Natural killer cell (primary cell): ENCODE data around the gene SEMA4F. TPM values are rescaled to one million over a fixed set of nuclear protein-coding genes. Genes with fewer than 3 reads are reported as not detected.

ENCODE experiments used
- ATAC-seq, 3 donors: fragments of 150-1000 bp in 2 of 3; fragments of 200-7000 bp in 1 of 3; cut with Tn5 transposase; 1 replicate in 1 of 3; 2 replicates in 2 of 3; pipeline ENCODE4 v1.10.0; 2021; ENCODE audit warnings: mild to moderate bottlenecking in 2 of 3, moderate library complexity in 2 of 3
- DNase-seq, 2 donors: peaks; one replicate each; pipeline versions ENCODE4 v3.0.0 to v3.0.0-alpha.2; 2013 to 2021; ENCODE audit warnings: mixed read lengths in 1 of 2
- H3K27ac ChIP-seq: one replicate; pipeline ENCODE4 v1.5.1; 2013; ENCODE audit warnings: mild to moderate bottlenecking, low read length
- H3K27me3 ChIP-seq: one replicate; pipeline ENCODE4 v1.6.1; 2013; ENCODE audit warnings: low read length; ENCODE audit not compliant: control insufficient read depth, insufficient read depth
- H3K36me3 ChIP-seq: one replicate; pipeline ENCODE4 v1.6.1; 2013; ENCODE audit warnings: low read length; ENCODE audit not compliant: control insufficient read depth, insufficient read depth
- H3K4me1 ChIP-seq: one replicate; pipeline ENCODE4 v1.6.1; 2013; ENCODE audit warnings: low read length; ENCODE audit not compliant: control insufficient read depth, insufficient read depth
- H3K4me3 ChIP-seq: one replicate; pipeline ENCODE4 v1.5.1; 2013; ENCODE audit warnings: low read length
- H3K9me3 ChIP-seq: one replicate; pipeline ENCODE4 v1.6.1; 2013; ENCODE audit warnings: low read length; ENCODE audit not compliant: control insufficient read depth, insufficient read depth
- H3K27ac Mint-ChIP-seq, 2 donors: one replicate each; pipeline ENCODE4 v1.8.0; 2022; ENCODE audit warnings: mild to moderate bottlenecking in 2 of 2, mixed read lengths in 2 of 2, moderate library complexity in 1 of 2
- H3K27me3 Mint-ChIP-seq, 2 donors: one replicate each; pipeline ENCODE4 v1.8.0; 2022; ENCODE audit warnings: low read depth in 2 of 2, mixed read lengths in 2 of 2
- H3K36me3 Mint-ChIP-seq: one replicate; pipeline ENCODE4 v1.8.0; 2022; ENCODE audit warnings: mixed read lengths
- H3K4me1 Mint-ChIP-seq, 2 donors: one replicate each; pipeline ENCODE4 v1.8.0; 2022; ENCODE audit warnings: mixed read lengths in 2 of 2
- H3K4me3 Mint-ChIP-seq: one replicate; pipeline ENCODE4 v1.8.0; 2022; ENCODE audit warnings: mild to moderate bottlenecking, moderate library complexity, mixed read lengths
- H3K9me3 Mint-ChIP-seq, 2 donors: one replicate each; pipeline ENCODE4 v1.8.0; 2022; ENCODE audit warnings: mixed read lengths in 2 of 2
- WGBS: methylation state at CpG from one replicate; pipeline ENCODE4 v1.1.7; 2013; ENCODE audit warnings: missing lambda C conversion rate; ENCODE audit not compliant: insufficient coverage; 5-methylcytosine and 5-hydroxymethylcytosine counted together
- intact Hi-C: fragments of 100-400 bp; cut with micrococcal nuclease; formaldehyde crosslinking; loops from one replicate; pipeline ENCODE4 v1.14.2; 2022
- total RNA-seq, 4 donors: library from RNA; stranded (reverse); fragments of 120-200 nt in 1 of 4; gene quantifications; one replicate each; pipeline versions ENCODE4 v1.2.3 to v1.2.4, GENCODE V29; 2013 to 2022
- TF ChIP-seq, protein P1 (sequence below): fragments of 200-600 bp; IDR thresholded peaks from one replicate; pipeline ENCODE4 v1.8.0; 2022; ENCODE audit warnings: antibody characterized with exemption

The SEMA4F gene
- total RNA-seq, 3 donors from 2014 or later (not counting 1 experiment from before 2014, with no cell fraction given) = 7.3 to 18.0 (median 10.8) TPM

DNA sequence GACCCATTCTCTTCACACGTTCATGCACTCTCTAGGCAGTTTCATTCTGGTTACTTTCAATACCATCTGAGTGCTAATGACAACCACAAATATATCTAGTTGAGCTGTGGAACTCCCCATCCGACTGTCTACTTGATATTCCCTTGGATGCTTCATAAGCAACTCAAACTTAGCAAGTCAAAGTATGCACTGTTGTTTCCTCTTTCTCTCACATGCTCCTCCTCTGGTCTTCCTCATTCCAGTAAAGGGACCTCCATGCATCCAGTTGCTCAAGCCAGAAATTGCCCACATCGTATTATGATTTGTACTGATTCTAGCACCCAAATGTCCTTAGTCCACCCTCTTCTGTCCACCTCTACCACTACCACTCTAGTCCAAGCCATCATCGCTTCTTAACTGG is 22.3 kb downstream of the SEMA4F start:
- Histone ChIP-seq H3K4me1 (no peaks in the 10 kb centered on the region), H3K36me3 (peaks cover 43% of the 10 kb centered on the region), H3K27me3 (no peaks in the 10 kb centered on the region), H3K4me3 (no peak overlapping the region), H3K27ac (no peak overlapping the region), H3K9me3 (no peaks in the 10 kb centered on the region)
- ATAC-seq = no peak
- Mint-ChIP-seq H3K4me1 (peaks cover 0 to 6% of the 10 kb centered on the region in 2 donors), H3K36me3 (peaks cover 10% of the 10 kb centered on the region), H3K27me3 (no peaks in the 10 kb centered on the region), H3K4me3 (no peak overlapping the region), H3K9me3 (no peaks in the 10 kb centered on the region), H3K27ac (no peak overlapping the region)
- DNase-seq = no peak
- intact Hi-C loops = no loop called here
- TF ChIP-seq, protein P1, sequence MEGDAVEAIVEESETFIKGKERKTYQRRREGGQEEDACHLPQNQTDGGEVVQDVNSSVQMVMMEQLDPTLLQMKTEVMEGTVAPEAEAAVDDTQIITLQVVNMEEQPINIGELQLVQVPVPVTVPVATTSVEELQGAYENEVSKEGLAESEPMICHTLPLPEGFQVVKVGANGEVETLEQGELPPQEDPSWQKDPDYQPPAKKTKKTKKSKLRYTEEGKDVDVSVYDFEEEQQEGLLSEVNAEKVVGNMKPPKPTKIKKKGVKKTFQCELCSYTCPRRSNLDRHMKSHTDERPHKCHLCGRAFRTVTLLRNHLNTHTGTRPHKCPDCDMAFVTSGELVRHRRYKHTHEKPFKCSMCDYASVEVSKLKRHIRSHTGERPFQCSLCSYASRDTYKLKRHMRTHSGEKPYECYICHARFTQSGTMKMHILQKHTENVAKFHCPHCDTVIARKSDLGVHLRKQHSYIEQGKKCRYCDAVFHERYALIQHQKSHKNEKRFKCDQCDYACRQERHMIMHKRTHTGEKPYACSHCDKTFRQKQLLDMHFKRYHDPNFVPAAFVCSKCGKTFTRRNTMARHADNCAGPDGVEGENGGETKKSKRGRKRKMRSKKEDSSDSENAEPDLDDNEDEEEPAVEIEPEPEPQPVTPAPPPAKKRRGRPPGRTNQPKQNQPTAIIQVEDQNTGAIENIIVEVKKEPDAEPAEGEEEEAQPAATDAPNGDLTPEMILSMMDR = no peak
- 92% methylated on average over 4 of the region's 4 CpGs for WGBS

DNA sequence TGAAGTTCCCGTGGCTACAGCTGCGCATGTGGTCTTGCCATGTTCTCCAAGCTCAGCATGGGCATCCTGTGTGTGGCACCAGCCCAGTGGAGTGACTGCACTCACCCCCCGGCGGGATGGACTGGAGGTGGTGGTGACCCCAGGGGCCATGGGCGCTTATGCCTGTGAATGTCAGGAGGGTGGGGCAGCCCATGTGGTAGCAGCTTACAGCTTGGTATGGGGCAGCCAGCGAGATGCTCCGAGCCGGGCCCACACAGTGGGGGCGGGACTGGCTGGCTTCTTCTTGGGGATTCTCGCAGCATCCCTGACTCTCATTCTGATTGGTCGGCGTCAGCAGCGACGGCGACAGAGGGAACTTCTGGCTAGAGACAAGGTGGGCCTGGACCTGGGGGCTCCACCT is 25.6 kb downstream of the SEMA4F start:
- H3K4me3 Mint-ChIP-seq = no peak overlapping the region
- TF ChIP-seq, protein P1 = no peak
- no peak overlapping the region for H3K27ac Mint-ChIP-seq
- no peaks in the 10 kb centered on the region for H3K9me3 ChIP-seq
- DNase-seq = no peak
- peaks cover 10% of the 10 kb centered on the region for H3K36me3 Mint-ChIP-seq
- H3K9me3 Mint-ChIP-seq = no peaks in the 10 kb centered on the region
- H3K36me3 ChIP-seq = peaks cover 31% of the 10 kb centered on the region
- no peaks in the 10 kb centered on the region for H3K4me1 Mint-ChIP-seq
- no peak overlapping the region for H3K4me3 ChIP-seq
- H3K27me3 ChIP-seq = no peaks in the 10 kb centered on the region
- no peak for ATAC-seq
- H3K27ac ChIP-seq = no peak overlapping the region
- WGBS = 96% methylated on average over 15 of the region's 15 CpGs
- no peaks in the 10 kb centered on the region for H3K4me1 ChIP-seq
- no peaks in the 10 kb centered on the region for H3K27me3 Mint-ChIP-seq
- intact Hi-C loops = no loop called here

DNA sequence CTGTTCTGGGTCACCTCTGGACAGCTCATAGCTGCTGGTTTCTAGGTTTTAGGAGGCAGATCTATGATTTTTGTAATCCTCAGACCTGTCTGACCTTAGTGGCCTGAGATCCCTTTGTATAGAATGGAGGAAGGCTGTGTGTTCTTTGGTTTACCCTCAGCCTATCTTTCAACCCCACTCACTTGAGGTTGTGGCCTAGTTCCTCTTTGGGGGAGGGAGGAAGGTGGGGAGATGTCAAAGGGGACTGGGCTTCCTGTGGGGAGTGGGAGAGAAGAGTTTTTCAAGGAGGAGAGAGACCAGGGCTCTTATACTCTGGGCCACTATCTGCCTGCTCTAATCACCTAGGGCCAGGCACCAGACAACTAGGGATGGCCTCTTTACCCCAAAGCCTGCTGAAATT is 28.5 kb downstream of the SEMA4F start:
- Mint-ChIP-seq H3K4me3 (no peak overlapping the region), H3K36me3 (no peaks in the 10 kb centered on the region), H3K4me1 (no peaks in the 10 kb centered on the region), H3K27me3 (no peaks in the 10 kb centered on the region), H3K9me3 (no peaks in the 10 kb centered on the region), H3K27ac (no peak overlapping the region)
- intact Hi-C loops = no loop called here
- no peaks in the 10 kb centered on the region for H3K9me3 ChIP-seq
- no peak overlapping the region for H3K27ac ChIP-seq
- ATAC-seq (no peak), DNase-seq (no peak)
- H3K27me3 ChIP-seq = no peaks in the 10 kb centered on the region
- peaks cover 10% of the 10 kb centered on the region for H3K36me3 ChIP-seq
- TF ChIP-seq, protein P1 = no peak
- H3K4me1 ChIP-seq = no peaks in the 10 kb centered on the region
- no peak overlapping the region for H3K4me3 ChIP-seq

DNA sequence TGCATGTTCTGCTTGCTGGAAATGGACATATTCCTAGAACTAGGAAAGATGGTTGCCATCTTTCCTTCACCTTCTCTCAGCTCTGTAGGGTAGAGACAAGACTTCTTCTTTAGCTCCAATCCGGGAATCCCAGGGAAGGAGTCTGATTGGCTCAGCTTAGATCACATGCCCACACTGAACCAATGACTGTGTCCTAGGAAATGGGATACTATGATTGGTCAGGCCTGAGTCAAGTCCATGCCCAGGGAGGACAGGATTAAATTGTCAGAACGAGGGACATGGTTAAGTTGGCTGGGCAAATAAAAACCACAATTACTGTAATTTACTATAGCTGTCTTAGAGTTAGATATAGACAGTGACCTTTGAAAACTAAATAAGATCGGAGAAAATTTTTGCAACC is 31.4 kb downstream of the SEMA4F start:
- no peak for ATAC-seq
- H3K27me3 Mint-ChIP-seq = peaks cover 0 to 4% of the 10 kb centered on the region in 2 donors
- H3K4me1 ChIP-seq = no peaks in the 10 kb centered on the region

More for the DNA sequence above, 31.4 kb downstream of the SEMA4F start:
- H3K36me3 ChIP-seq = no peaks in the 10 kb centered on the region
- 100% methylated on average over 1 of the region's 3 CpGs for WGBS
- no peak overlapping the region for H3K27ac Mint-ChIP-seq
- no peaks in the 10 kb centered on the region for H3K27me3 ChIP-seq
- H3K9me3 Mint-ChIP-seq = no peaks in the 10 kb centered on the region
- H3K4me3 Mint-ChIP-seq = no peak overlapping the region
- no peaks in the 10 kb centered on the region for H3K36me3 Mint-ChIP-seq
- no peaks in the 10 kb centered on the region for H3K4me1 Mint-ChIP-seq
- intact Hi-C loops = no loop called here
- TF ChIP-seq, protein P1 = no peak
- no peak overlapping the region for H3K4me3 ChIP-seq
- no peak for DNase-seq
- H3K9me3 ChIP-seq = no peaks in the 10 kb centered on the region
- H3K27ac ChIP-seq = no peak overlapping the region
